ENCODE results near the gene PCSK1N.

DNA sequence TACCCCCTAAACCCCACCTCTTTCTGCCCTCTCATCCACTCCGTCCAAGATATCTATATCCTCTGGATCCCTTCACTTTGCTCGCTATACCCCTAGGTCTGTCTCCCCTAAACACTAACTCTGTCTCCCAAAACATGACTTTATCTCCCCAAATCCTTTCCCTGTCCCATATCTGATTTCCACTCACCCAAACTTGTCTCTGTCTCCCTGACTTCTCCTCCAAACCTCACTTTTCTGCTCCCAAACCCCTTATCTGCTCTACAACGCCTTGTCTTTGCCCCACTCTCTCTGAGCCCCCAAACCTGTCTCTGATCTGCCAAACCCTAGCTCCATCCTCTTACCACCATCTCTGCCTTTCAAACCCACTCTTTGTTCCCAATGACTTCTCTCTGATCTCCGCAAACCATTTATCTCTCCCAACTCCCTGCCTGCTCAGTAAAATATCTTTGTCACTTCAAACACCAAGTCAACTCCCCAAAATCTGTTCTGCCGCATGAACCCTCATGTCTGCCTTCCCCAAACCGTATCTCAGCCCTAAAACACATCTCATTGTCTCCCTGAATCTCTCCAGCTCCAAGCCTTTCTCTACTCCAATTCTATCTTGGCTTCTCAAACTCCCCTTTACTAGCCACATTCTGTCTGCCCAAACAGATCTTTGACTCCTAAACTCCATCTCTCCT lies 48.4 kb downstream of the PCSK1N start:
- TF ChIP-seq POLR2AphosphoS5 (IDR thresholded peaks at IDR 0.05; ENCODE audit: low read depth, low read length) (no peak), SPI1 (IDR thresholded peaks at IDR 0.05; ENCODE audit: low read depth, low read length) (no peak), TAF1 (IDR thresholded peaks at IDR 0.05; ENCODE audit: low read depth, low read length) (no peak), POLR2A (IDR thresholded peaks at IDR 0.05; ENCODE audit: low read depth, low read length) (no peak)

All from GM12891 (cell line).